GM13976 (cell line): ENCODE data around the gene CNPY2.

ENCODE experiments used
- DNase-seq: peaks from one replicate; pipeline ENCODE4 v3.0.0; 2012; ENCODE audit warnings: low spot score
- CTCF ChIP-seq: IDR thresholded peaks from 2 replicates; pipeline ENCODE4 v1.5.1; 2012; ENCODE audit warnings: borderline replicate concordance, mild to moderate bottlenecking; ENCODE audit not compliant: insufficient read depth; ENCODE audit errors: extremely low read depth, missing control alignments, control extremely low read depth
- in situ Hi-C: fragments of 300-500 bp; cut with MboI; formaldehyde crosslinking; loops from one replicate; pipeline ENCODE4 v1.12.0; 2022; ENCODE audit warnings: low sequenced_read_pairs, mixed read lengths, inconsistent platforms; ENCODE audit not compliant: unreplicated experiment

The CNPY2 gene

GRCh38 chr12:56315622-56316473 is at the start of gene CNPY2:
Gene CNPY2 (minus strand): TSS chr12:56315988. CDS start chr12:56315217, 771 bp downstream.
- in situ Hi-C loops = loop anchor here (10.0 kb wide), 1 partner anchor 149 kb away; the partner anchor contains the start of gene SPRYD4
- TF ChIP-seq CTCF = peak; percentile 26
- peak; percentile 96 for DNase-seq

- in situ Hi-C loops = no loop called here
- no peak for DNase-seq
- TF ChIP-seq CTCF = no peak
Measured at GRCh38 chr12:56362130-56363059, 46.6 kb upstream of the CNPY2 start, which contains the start of gene APOF. Gene APOF (minus strand): TSS chr12:56362857. CDS start chr12:56362745, 112 bp downstream.

GRCh38 chr12:56361487-56362129 is 45.8 kb upstream of the CNPY2 start:
- TF ChIP-seq CTCF = no peak
- in situ Hi-C loops = no loop called here
- DNase-seq = no peak

GRCh38 chr12:56359851-56360767 is 44.3 kb upstream of the CNPY2 start, which contains the start of gene STAT2:
Gene STAT2 (minus strand): TSS chr12:56360107. CDS start chr12:56356571, 3,536 bp downstream.
- TF ChIP-seq CTCF = no peak
- DNase-seq = peak; percentile 95
- in situ Hi-C loops = no loop called here

- no peak for DNase-seq
- in situ Hi-C loops = no loop called here
- TF ChIP-seq CTCF = no peak
Measured at GRCh38 chr12:56358836-56359532, 43.2 kb upstream of the CNPY2 start.
